PC-9 (cell line): ENCODE results near the gene SIX2. TPM values are rescaled to one million over a fixed set of nuclear protein-coding genes. Genes with fewer than 3 reads are reported as not detected.

ENCODE experiments used
- BruUV-seq: library from RNA; stranded (reverse); fragments of 400-500 nt; replicated peaks from 2 replicates; lab custom pipeline; 2021; lab: Mats Ljungman, UMichigan
- CTCF ChIA-PET: fragments of 300-600 bp; sonication (Branson Sonifier 250); formaldehyde crosslinking; loops from one replicate; lab custom pipeline; 2022; ENCODE audit warnings: antibody characterized with exemption; lab: Charles Lee
- POLR2A ChIA-PET: fragments of 300-600 bp; sonication (Branson Sonifier 250); formaldehyde crosslinking; loops from one replicate; lab custom pipeline; 2022; ENCODE audit warnings: antibody characterized with exemption; ENCODE audit not compliant: unreplicated experiment; lab: Charles Lee
- DNase-seq, 2 experiments: peaks; one replicate each; pipeline versions ENCODE4 v3.0.0 to v3.0.0-alpha.2; 2015 to 2022; ENCODE audit warnings: mixed read lengths in 1 of 2
- H2AFZ ChIP-seq: fragments of 200-600 bp; sonication (generic); 2 replicates; pipeline ENCODE4 v1.8.1; 2017; ENCODE audit warnings: antibody characterized with exemption
- H3F3A ChIP-seq: fragments of 200-600 bp; sonication (generic); 2 replicates; pipeline ENCODE4 v1.8.1; 2017; ENCODE audit warnings: antibody characterized with exemption, mild to moderate bottlenecking, low read depth; ENCODE audit not compliant: insufficient read depth
- H3K27ac ChIP-seq: fragments of 200-600 bp; sonication (generic); 2 replicates; pipeline ENCODE4 v1.6.1; 2016; ENCODE audit warnings: mixed run types
- H3K27me3 ChIP-seq: fragments of 200-600 bp; sonication (generic); 2 replicates; pipeline ENCODE4 v1.6.1; 2016; ENCODE audit warnings: low read depth, mixed run types; ENCODE audit not compliant: insufficient read depth
- H3K36me3 ChIP-seq: fragments of 200-600 bp; sonication (generic); 2 replicates; pipeline ENCODE4 v1.6.1; 2016; ENCODE audit warnings: low read depth, mixed run types
- H3K4me1 ChIP-seq: fragments of 200-600 bp; sonication (generic); replicated peaks from 2 replicates; pipeline ENCODE4 v1.6.1; 2016; ENCODE audit warnings: mixed run types; ENCODE audit not compliant: insufficient read depth
- H3K4me2 ChIP-seq: fragments of 200-600 bp; sonication (generic); 2 replicates; pipeline ENCODE4 v1.6.1; 2017; ENCODE audit warnings: mixed run types
- H3K4me3 ChIP-seq: fragments of 200-600 bp; sonication (generic); 2 replicates; pipeline ENCODE4 v1.6.1; 2016; ENCODE audit warnings: mixed run types
- H3K79me2 ChIP-seq: fragments of 200-600 bp; sonication (generic); 2 replicates; pipeline ENCODE4 v1.6.1; 2017; ENCODE audit warnings: low read depth, mixed run types
- H3K9me2 ChIP-seq: fragments of 200-600 bp; sonication (generic); 2 replicates; pipeline ENCODE4 v1.8.1; 2017; ENCODE audit warnings: mild to moderate bottlenecking; ENCODE audit not compliant: insufficient read depth
- H3K9me3 ChIP-seq: fragments of 200-600 bp; sonication (generic); 2 replicates; pipeline ENCODE4 v1.8.1; 2016; ENCODE audit warnings: low read depth; ENCODE audit not compliant: insufficient read depth
- H4K20me1 ChIP-seq: fragments of 200-600 bp; sonication (generic); 2 replicates; pipeline ENCODE4 v1.8.1; 2017; ENCODE audit not compliant: insufficient read depth
- EZH2 ChIP-seq: fragments of 200-600 bp; sonication (generic); IDR thresholded peaks from 2 replicates; pipeline ENCODE4 v1.8.0; 2017; ENCODE audit warnings: antibody characterized with exemption, low read depth
- intact Hi-C: fragments of 100-400 bp; cut with micrococcal nuclease; formaldehyde crosslinking; loops from one replicate; pipeline ENCODE4 v1.10.0; 2022; ENCODE audit not compliant: unreplicated experiment
- total RNA-seq: library from RNA; stranded (reverse); gene quantifications from 2 replicates; pipeline ENCODE4 v1.2.3, GENCODE V29; 2021
- TF ChIP-seq, protein P1 (sequence below): fragments of 200-600 bp; sonication (generic); conservative IDR thresholded peaks from 2 replicates; pipeline ENCODE4 v1.6.1; 2017; ENCODE audit warnings: mixed run types, antibody characterized with exemption, mild to moderate bottlenecking, moderate library complexity

Gene SIX2
- total RNA-seq, 1 experiment from 2014 or later = 10.2 TPM

DNA sequence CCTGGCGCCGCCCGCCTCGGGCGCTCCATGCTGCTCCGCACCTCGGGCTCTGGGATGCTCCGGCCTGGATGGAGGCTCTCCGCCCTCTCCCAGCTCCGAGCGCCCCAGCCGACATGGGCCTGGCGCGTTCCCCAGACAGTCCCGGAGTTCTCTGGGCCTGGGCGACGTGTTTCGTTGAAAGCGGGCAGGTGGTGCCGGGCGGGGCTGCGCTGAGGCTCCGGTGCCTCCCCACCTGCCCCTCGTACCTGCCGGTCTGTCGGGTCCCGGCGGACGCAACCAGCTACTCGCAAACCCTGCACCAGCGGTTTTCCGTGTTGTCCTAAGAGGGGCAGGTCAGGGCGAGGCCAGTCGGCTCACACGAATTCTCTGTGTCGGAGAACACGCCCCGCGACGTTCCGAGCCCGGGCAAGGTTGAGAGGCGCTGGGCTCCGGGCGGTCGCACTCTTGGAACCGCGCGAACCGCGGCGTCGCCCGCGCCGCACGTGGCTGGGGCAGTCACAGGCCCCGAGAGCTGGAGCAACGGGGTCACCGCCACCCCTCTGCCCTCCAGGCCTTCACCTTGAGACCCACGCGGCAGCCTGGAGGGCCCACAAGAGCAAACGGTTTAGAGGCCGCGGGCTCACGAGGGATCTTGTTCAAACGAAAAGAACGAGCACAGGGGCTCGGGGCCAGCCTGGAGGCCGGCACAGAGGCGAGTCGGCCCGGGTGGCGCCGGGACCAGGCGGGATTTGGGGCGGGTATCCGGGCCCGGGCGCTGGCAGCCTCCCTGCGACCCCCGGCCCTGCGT is 4.2 kb upstream of the SIX2 start:
- Histone ChIP-seq H3K4me1 (peaks cover 9% of the 10 kb centered on the region), H3K36me3 (no peaks in the 10 kb centered on the region), H3K4me3 (peak overlapping the region; percentile 45; the same call in 1 of the 2 replicates), H3K79me2 (peaks cover 2% of the 10 kb centered on the region; the same call in 1 of the 2 replicates), H3K4me2 (peak overlapping the region; percentile 67), H3F3A (no peaks in the 10 kb centered on the region; the same call in 1 of the 2 replicates), H3K9me2 (no peaks in the 10 kb centered on the region), H3K27me3 (no peaks in the 10 kb centered on the region), H3K9me3 (no peaks in the 10 kb centered on the region), H3K27ac (no peak overlapping the region), H4K20me1 (no peaks in the 10 kb centered on the region), H2AFZ (no peak overlapping the region)
- ChIA-PET POLR2A (no interaction called here), CTCF (no interaction called here)
- intact Hi-C loops = no loop called here
- no TSS peak for BruUV-seq
- TF ChIP-seq EZH2 = no peak
- TF ChIP-seq, protein P1, sequence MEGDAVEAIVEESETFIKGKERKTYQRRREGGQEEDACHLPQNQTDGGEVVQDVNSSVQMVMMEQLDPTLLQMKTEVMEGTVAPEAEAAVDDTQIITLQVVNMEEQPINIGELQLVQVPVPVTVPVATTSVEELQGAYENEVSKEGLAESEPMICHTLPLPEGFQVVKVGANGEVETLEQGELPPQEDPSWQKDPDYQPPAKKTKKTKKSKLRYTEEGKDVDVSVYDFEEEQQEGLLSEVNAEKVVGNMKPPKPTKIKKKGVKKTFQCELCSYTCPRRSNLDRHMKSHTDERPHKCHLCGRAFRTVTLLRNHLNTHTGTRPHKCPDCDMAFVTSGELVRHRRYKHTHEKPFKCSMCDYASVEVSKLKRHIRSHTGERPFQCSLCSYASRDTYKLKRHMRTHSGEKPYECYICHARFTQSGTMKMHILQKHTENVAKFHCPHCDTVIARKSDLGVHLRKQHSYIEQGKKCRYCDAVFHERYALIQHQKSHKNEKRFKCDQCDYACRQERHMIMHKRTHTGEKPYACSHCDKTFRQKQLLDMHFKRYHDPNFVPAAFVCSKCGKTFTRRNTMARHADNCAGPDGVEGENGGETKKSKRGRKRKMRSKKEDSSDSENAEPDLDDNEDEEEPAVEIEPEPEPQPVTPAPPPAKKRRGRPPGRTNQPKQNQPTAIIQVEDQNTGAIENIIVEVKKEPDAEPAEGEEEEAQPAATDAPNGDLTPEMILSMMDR = no peak
- DNase-seq = no peak

DNA sequence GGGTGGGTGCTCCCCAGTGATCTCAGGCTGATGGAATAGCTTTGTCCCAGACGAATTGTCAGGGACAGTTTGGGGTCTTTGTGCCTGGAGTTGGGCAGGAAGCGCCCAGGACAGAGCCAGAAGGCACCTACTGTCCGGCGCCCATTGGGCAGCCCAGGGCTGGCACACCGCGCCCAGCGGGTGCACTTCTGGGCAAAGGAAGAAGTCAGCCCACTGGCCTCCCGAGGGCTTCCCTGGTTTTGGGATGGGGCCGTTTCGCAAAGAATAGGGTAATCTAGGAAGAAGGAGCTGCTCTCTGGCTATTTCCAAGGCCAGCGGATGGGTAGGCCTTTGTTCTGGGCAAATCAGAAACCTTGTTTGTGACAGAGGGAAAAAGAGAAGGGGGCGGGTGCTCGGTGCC is 3.5 kb upstream of the SIX2 start:
- intact Hi-C loops = no loop called here
- ChIA-PET POLR2A (no interaction called here), CTCF (no interaction called here)
- no peak for DNase-seq
- Histone ChIP-seq H3K4me1 (peaks cover 11% of the 10 kb centered on the region), H2AFZ (no peak overlapping the region), H3K27me3 (no peaks in the 10 kb centered on the region), H3K9me3 (no peaks in the 10 kb centered on the region), H3K4me2 (no peak overlapping the region), H3K79me2 (peaks cover 9% of the 10 kb centered on the region), H3K36me3 (no peaks in the 10 kb centered on the region), H3K4me3 (no peak overlapping the region), H3K27ac (no peak overlapping the region), H3F3A (no peaks in the 10 kb centered on the region; the same call in 1 of the 2 replicates), H4K20me1 (no peaks in the 10 kb centered on the region), H3K9me2 (no peaks in the 10 kb centered on the region)
- no peak for TF ChIP-seq EZH2
- TF ChIP-seq, protein P1 = no peak
- no TSS peak for BruUV-seq

DNA sequence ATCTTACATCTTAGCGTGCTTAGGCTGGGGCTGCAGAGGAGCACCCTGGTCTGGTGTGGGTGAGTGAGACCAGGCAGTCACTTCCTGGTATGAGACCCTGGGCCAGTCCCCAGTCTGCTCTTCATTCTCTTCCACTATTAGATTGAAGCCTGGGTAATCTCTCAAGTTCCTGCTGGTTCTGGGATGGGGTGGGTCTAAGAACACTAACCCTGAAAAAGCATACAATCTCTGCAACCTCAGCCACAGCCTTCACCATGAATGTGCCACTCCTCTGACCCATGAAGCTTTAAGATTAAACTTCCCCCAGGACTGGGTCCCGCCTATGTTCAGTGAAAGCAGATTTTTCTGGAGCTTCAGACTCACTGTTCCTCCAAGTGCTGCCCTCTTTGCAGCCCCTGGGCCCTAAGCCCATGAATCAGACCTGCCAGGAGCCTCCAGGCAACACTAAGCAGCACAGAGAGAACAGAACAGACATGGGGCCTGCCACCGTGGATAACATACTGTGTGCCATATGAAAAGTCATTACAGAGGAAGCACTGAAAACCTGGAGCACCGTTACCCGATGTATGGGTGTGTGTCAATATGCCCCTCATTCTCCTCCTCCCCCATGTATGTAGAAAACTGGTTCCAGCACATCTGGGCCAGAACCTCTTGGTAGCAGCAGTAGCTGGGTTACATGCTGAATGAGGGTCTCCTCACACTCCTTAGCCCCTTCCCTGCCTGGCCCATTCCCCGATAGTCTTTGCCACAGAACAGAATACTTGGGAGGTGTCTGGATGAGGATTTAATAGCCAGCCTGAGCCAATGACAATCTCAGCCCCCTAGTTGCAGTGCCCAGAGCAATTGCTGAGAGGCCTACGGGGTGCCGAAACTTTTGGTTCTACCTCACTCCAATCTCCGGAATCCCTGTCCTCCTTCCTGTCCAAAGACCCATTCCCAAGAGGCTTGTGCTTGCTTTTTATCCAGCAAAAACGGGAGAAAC is 2.7 kb upstream of the SIX2 start:
- Histone ChIP-seq H3K79me2 (peaks cover 18% of the 10 kb centered on the region), H3K4me2 (no peak overlapping the region), H3K36me3 (no peaks in the 10 kb centered on the region), H3K9me2 (no peaks in the 10 kb centered on the region), H3K9me3 (no peaks in the 10 kb centered on the region), H4K20me1 (no peaks in the 10 kb centered on the region), H3K4me1 (peaks cover 19% of the 10 kb centered on the region), H3K27me3 (no peaks in the 10 kb centered on the region), H3K4me3 (no peak overlapping the region), H2AFZ (no peak overlapping the region), H3F3A (no peaks in the 10 kb centered on the region; the same call in 1 of the 2 replicates), H3K27ac (no peak overlapping the region)
- no peak for DNase-seq
- TF ChIP-seq EZH2 = no peak
- TF ChIP-seq, protein P1 = no peak
- intact Hi-C loops = no loop called here
- no TSS peak for BruUV-seq
- ChIA-PET CTCF (no interaction called here), POLR2A (no interaction called here)
